Hepatocyte (in vitro differentiated cells): ENCODE data around the gene FOXN3.

ENCODE experiments used
- CTCF ChIP-seq: fragments of 200-600 bp; sonication (generic); IDR thresholded peaks from 2 replicates; pipeline ENCODE4 v1.5.1; 2016; ENCODE audit warnings: antibody characterized with exemption, mild to moderate bottlenecking; ENCODE audit not compliant: poor library complexity
- EZH2 ChIP-seq: fragments of 200-600 bp; sonication (generic); IDR thresholded peaks from 2 replicates; pipeline ENCODE4 v1.6.1; 2016; ENCODE audit warnings: antibody characterized with exemption, mild to moderate bottlenecking, borderline replicate concordance
- EZH2phosphoT487 ChIP-seq: fragments of 200-600 bp; sonication (generic); IDR thresholded peaks from one replicate; pipeline ENCODE4 v1.6.1; 2018; ENCODE audit warnings: antibody characterized with exemption, mild to moderate bottlenecking, low read depth, moderate library complexity; ENCODE audit not compliant: unreplicated experiment, severe bottlenecking

- TF ChIP-seq CTCF (no peak), EZH2phosphoT487 (no peak), EZH2 (no peak)
Observed at GRCh38 chr14:89198544-89199329, 218.3 kb downstream of the FOXN3 start.
